ENCODE results near the gene ADAM10.

ADAM10 gene

DNA sequence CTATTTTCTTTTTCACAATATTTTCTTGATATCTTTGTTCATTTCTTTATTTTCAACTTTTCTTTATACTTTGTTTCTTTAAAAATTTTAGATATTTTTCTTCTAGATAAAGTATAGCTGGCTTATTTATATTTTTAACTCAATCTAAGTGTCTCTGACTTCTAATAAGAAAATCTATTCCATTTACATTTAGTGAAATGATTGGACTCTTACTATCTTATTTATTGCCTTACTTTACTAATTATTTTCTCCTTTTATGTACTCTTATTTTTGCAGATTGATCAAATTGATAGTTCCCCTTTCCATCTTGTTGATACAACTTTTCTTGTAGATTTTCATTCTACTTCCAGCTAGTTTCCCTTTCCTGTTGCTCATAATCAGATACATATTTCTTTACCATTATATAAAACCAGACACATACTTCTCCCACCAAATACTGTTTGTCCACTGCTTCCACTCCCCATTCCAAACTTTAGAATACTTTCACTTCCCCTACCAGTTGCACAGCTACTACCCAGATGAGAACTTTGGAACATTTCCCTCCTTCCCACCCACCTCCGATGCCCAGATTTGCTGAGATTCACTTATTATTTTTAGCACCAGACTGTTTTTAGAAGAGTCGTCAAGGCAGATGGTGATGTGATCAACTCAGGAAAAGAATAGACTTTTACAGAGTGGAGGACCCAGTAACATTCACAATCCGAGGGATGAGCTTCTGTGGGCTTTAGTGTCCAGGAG lies 166.2 kb downstream of the ADAM10 start:
- POLR2A ChIA-PET: interaction anchor here (0.6 kb wide), 1 partner anchor 1959 kb away, joined by 5 read pairs; no protein-coding TSS in a partner anchor
- TF ChIP-seq SETDB1 (IDR thresholded peaks at IDR 0.05; ENCODE audit: insufficient read length, low read length) (peak; percentile 27), SCRT1 (tag by site-specific recombination; IDR thresholded peaks at IDR 0.05; ENCODE audit: borderline replicate concordance) (no peak), ZNF664 (tag by site-specific recombination; IDR thresholded peaks at IDR 0.05) (no peak), FEZF1 (tag by site-specific recombination; IDR thresholded peaks at IDR 0.05) (no peak)
- H3K36me3 ChIP-seq (ENCODE audit: control insufficient read depth in 2 of 2, insufficient read depth in 1 of 2, low read length in 2 of 2): no peaks in the 10 kb centered on the region
- H3K27ac ChIP-seq (ENCODE audit: extremely low read depth, low read depth, low read length): no peak overlapping the region
- H3K4me3 ChIP-seq (ENCODE audit: low read depth, low read length): no peak overlapping the region
- no peaks in the 10 kb centered on the region for H3K9me3 ChIP-seq (ENCODE audit: control insufficient read depth, insufficient read depth, low read depth, low read length)
- no peaks in the 10 kb centered on the region for H3K4me1 ChIP-seq (ENCODE audit: control insufficient read depth, insufficient read depth, low read length)
- CTCF ChIA-PET: interaction anchor here (0.6 to 0.7 kb wide), 2 partner anchors 63 to 251 kb away, joined by 3 read pairs; no protein-coding TSS in a partner anchor

DNA sequence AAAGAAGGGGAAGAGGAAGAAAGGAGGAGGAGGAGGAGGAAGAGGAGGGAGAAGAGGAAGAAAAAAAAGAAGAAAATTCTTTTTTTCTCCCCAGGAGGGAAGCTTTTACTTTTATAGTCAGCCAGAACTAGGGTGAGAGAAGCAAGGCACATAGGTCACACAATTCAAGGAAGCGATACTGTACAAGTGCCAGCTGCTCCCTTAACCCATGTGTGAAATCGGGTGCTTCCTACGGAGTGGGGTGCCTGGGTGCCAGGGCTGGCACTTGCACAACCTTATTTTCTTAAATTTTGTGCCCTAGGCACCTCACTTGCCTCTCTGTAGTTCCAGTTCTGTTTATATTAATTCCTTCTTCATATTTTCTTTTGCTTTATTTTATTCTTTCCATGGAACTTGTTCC lies 167.3 kb downstream of the ADAM10 start:
- Histone ChIP-seq H3K4me3 (ENCODE audit: low read depth, low read length) (no peak overlapping the region), H3K27ac (ENCODE audit: extremely low read depth, low read depth, low read length) (no peak overlapping the region), H3K4me1 (ENCODE audit: control insufficient read depth, insufficient read depth, low read length) (no peaks in the 10 kb centered on the region), H3K36me3 (ENCODE audit: control insufficient read depth in 2 of 2, insufficient read depth in 1 of 2, low read length in 2 of 2) (no peaks in the 10 kb centered on the region), H3K9me3 (ENCODE audit: control insufficient read depth, insufficient read depth, low read depth, low read length) (no peaks in the 10 kb centered on the region)
- POLR2A ChIA-PET: no interaction called here
- TF ChIP-seq ZNF146 (tag by site-specific recombination; IDR thresholded peaks at IDR 0.05) (no peak), ZNF843 (tag by site-specific recombination; IDR thresholded peaks at IDR 0.05) (no peak), ZNF624 (tag by site-specific recombination; IDR thresholded peaks at IDR 0.05) (no peak), ZNF10 (tag by site-specific recombination; IDR thresholded peaks at IDR 0.05) (no peak), KLF9 (tag by site-specific recombination; IDR thresholded peaks at IDR 0.05; ENCODE audit: low read depth) (no peak)
- TF ChIP-seq, protein P1, sequence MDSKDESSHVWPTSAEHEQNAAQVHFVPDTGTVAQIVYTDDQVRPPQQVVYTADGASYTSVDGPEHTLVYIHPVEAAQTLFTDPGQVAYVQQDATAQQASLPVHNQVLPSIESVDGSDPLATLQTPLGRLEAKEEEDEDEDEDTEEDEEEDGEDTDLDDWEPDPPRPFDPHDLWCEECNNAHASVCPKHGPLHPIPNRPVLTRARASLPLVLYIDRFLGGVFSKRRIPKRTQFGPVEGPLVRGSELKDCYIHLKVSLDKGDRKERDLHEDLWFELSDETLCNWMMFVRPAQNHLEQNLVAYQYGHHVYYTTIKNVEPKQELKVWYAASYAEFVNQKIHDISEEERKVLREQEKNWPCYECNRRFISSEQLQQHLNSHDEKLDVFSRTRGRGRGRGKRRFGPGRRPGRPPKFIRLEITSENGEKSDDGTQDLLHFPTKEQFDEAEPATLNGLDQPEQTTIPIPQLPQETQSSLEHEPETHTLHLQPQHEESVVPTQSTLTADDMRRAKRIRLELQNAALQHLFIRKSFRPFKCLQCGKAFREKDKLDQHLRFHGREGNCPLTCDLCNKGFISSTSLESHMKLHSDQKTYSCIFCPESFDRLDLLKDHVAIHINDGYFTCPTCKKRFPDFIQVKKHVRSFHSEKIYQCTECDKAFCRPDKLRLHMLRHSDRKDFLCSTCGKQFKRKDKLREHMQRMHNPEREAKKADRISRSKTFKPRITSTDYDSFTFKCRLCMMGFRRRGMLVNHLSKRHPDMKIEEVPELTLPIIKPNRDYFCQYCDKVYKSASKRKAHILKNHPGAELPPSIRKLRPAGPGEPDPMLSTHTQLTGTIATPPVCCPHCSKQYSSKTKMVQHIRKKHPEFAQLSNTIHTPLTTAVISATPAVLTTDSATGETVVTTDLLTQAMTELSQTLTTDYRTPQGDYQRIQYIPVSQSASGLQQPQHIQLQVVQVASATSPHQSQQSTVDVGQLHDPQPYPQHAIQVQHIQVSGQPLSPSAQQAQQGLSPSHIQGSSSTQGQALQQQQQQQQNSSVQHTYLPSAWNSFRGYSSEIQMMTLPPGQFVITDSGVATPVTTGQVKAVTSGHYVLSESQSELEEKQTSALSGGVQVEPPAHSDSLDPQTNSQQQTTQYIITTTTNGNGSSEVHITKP (tag by site-specific recombination; IDR thresholded peaks at IDR 0.05): no peak
- CTCF ChIA-PET: no interaction called here

DNA sequence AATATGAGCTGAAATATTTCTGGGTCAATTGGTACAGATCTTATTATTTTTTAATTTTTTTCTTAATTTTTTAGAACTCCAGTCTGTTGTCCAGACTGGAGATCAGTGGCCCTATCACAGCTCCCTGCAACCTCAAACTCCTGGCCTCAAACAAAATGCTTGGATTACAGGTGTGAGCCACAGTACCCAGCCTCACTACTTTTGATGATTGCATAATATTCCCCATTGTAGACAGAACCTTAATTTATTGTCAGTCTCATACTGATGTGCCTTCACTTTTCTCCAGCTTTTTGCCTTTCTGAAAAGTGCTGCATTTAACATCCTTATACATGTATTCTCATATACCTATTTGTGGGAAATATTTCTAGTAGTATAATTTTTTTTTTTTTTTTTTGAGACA lies 172.8 kb downstream of the ADAM10 start:
- CTCF ChIA-PET: no interaction called here
- TF ChIP-seq, protein P2, sequence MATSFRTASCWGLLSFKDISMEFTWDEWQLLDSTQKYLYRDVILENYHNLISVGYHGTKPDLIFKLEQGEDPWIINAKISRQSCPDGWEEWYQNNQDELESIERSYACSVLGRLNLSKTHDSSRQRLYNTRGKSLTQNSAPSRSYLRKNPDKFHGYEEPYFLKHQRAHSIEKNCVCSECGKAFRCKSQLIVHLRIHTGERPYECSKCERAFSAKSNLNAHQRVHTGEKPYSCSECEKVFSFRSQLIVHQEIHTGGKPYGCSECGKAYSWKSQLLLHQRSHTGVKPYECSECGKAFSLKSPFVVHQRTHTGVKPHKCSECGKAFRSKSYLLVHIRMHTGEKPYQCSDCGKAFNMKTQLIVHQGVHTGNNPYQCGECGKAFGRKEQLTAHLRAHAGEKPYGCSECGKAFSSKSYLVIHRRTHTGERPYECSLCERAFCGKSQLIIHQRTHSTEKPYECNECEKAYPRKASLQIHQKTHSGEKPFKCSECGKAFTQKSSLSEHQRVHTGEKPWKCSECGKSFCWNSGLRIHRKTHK (tag by site-specific recombination; IDR thresholded peaks at IDR 0.05): no peak
- TF ChIP-seq KLF1 (tag by site-specific recombination; IDR thresholded peaks at IDR 0.05) (no peak), ZNF146 (tag by site-specific recombination; IDR thresholded peaks at IDR 0.05) (peak; percentile 65), ZNF707 (tag by site-specific recombination; IDR thresholded peaks at IDR 0.05) (no peak), ZNF426 (tag by site-specific recombination; IDR thresholded peaks at IDR 0.05) (no peak)
- TF ChIP-seq, protein P3, sequence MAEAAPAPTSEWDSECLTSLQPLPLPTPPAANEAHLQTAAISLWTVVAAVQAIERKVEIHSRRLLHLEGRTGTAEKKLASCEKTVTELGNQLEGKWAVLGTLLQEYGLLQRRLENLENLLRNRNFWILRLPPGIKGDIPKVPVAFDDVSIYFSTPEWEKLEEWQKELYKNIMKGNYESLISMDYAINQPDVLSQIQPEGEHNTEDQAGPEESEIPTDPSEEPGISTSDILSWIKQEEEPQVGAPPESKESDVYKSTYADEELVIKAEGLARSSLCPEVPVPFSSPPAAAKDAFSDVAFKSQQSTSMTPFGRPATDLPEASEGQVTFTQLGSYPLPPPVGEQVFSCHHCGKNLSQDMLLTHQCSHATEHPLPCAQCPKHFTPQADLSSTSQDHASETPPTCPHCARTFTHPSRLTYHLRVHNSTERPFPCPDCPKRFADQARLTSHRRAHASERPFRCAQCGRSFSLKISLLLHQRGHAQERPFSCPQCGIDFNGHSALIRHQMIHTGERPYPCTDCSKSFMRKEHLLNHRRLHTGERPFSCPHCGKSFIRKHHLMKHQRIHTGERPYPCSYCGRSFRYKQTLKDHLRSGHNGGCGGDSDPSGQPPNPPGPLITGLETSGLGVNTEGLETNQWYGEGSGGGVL (tag by site-specific recombination; IDR thresholded peaks at IDR 0.05): no peak
- POLR2A ChIA-PET: interaction anchor here (0.7 kb wide), 1 partner anchor 35 kb away, joined by 4 read pairs; no protein-coding TSS in a partner anchor
- Histone ChIP-seq H3K9me3 (ENCODE audit: control insufficient read depth, insufficient read depth, low read depth, low read length) (no peaks in the 10 kb centered on the region), H3K36me3 (ENCODE audit: control insufficient read depth in 2 of 2, insufficient read depth in 1 of 2, low read length in 2 of 2) (no peaks in the 10 kb centered on the region), H3K27ac (ENCODE audit: extremely low read depth, low read depth, low read length) (no peak overlapping the region), H3K4me3 (ENCODE audit: low read depth, low read length) (no peak overlapping the region), H3K4me1 (ENCODE audit: control insufficient read depth, insufficient read depth, low read length) (no peaks in the 10 kb centered on the region)

Measured in HEK293 (cell line).